SJSA1 (cell line): ENCODE data around the gene GMPS. TPM values are rescaled to one million over a fixed set of nuclear protein-coding genes. Genes with fewer than 3 reads are reported as not detected.

Experiments
- DNase-seq, 2 experiments: peaks; one replicate each; pipeline ENCODE4 v3.0.0-alpha.2; 2015 to 2020; ENCODE audit warnings: low spot score in 2 of 2, low read depth in 1 of 2
- H3K27ac ChIP-seq: fragments of 250-450 bp; sonication (Bioruptor Pico); 2 replicates; pipeline ENCODE4 v1.5.1; 2020; ENCODE audit warnings: mild to moderate bottlenecking, moderate library complexity
- H3K27me3 ChIP-seq: fragments of 250-450 bp; sonication (Bioruptor Pico); replicated peaks from 2 replicates; pipeline ENCODE4 v1.5.1; 2020; ENCODE audit warnings: mild to moderate bottlenecking, moderate library complexity
- H3K36me3 ChIP-seq: fragments of 250-450 bp; sonication (Bioruptor Pico); 2 replicates; pipeline ENCODE4 v1.5.1; 2020; ENCODE audit warnings: mild to moderate bottlenecking
- H3K4me1 ChIP-seq: fragments of 250-450 bp; sonication (Bioruptor Pico); replicated peaks from 2 replicates; pipeline ENCODE4 v1.6.1; 2021; ENCODE audit warnings: mild to moderate bottlenecking
- H3K4me3 ChIP-seq: fragments of 250-450 bp; sonication (Bioruptor Pico); 2 replicates; pipeline ENCODE4 v1.5.1; 2020; ENCODE audit warnings: mild to moderate bottlenecking
- H3K9me3 ChIP-seq: fragments of 250-450 bp; sonication (Bioruptor Pico); replicated peaks from 2 replicates; pipeline ENCODE4 v1.5.1; 2020; ENCODE audit warnings: mild to moderate bottlenecking
- total RNA-seq: library from RNA; depleted of rRNA; stranded (reverse); fragments of >200 nt; shearing (Covaris generic); gene quantifications from 2 replicates; pipeline ENCODE4 v1.2.3, GENCODE V29; 2014

The GMPS gene
- total RNA-seq, 1 experiment from 2014 or later: 79.4 TPM

DNA sequence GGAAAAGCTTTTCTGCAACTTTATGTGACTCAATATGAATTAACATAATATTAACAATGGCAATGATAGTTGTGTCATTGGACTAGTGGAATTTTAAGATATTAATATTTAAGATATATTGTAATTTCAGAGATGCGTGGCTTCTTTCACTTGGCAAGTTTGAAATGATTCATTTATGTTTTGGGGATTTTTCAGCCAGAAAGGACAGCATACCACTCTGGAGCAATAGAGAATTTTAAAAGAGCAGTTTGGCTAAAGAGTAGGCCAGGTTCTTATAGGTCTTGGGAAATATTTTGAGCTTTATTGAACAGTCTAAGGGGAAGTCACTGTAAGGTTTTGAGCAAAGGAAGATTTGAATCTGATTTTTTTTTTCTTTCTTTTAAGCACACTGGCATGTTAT, 16.5 kb downstream of the GMPS start:
- DNase-seq: no peak
- no peak overlapping the region for H3K4me3 ChIP-seq
- H3K27me3 ChIP-seq: no peaks in the 10 kb centered on the region
- H3K4me1 ChIP-seq: no peaks in the 10 kb centered on the region
- no peaks in the 10 kb centered on the region for H3K36me3 ChIP-seq
- no peaks in the 10 kb centered on the region for H3K9me3 ChIP-seq
- H3K27ac ChIP-seq: no peak overlapping the region

DNA sequence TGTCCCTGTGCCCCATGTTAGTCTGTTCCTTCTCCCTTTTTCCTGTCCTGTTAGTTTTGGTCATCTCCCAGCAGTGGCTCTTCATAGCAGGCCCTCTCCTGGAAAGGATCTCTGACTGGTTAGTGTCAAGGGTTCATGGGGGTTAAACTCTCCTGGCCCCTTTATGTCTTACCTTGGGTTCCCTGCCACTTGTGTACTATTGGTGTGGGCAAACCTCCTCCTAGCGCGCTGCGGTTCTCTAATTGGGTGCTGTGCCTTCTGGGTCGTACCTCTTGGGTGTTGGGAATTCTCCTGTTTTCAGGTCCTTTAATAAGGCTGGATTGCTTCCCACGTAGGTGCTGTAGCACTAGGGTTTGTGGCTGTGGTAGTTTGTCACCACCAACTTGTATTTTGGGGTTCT, 18.8 kb downstream of the GMPS start:
- peaks cover 13% of the 10 kb centered on the region; the same call in 1 of the 2 replicates for H3K36me3 ChIP-seq
- H3K4me1 ChIP-seq: no peaks in the 10 kb centered on the region
- no peak overlapping the region for H3K4me3 ChIP-seq
- H3K27ac ChIP-seq: no peak overlapping the region
- no peak for DNase-seq
- no peaks in the 10 kb centered on the region for H3K27me3 ChIP-seq
- no peaks in the 10 kb centered on the region for H3K9me3 ChIP-seq

DNA sequence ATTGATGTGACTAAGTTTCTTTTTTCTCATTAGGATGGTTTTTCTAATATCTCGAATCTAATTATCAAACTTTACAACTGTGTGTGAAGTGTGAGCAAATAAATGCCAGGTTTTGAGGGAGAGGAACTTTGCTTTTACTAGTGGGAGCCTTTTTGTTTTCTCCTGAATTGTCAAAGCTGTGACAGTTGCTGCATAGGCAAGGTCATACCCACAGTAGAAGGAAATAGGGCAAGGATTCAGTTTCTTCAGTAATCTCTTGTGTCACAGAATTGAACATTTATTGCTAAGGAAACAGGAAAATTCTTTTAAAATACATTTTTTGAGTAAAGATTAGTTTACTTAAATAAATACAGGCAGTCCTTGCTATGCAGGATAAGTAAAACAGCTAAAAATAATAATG, 19.5 kb downstream of the GMPS start:
- Histone ChIP-seq H3K4me3 (no peak overlapping the region), H3K4me1 (no peaks in the 10 kb centered on the region), H3K36me3 (peaks cover 18% of the 10 kb centered on the region; the same call in 1 of the 2 replicates), H3K9me3 (no peaks in the 10 kb centered on the region), H3K27ac (no peak overlapping the region), H3K27me3 (no peaks in the 10 kb centered on the region)
- no peak for DNase-seq

DNA sequence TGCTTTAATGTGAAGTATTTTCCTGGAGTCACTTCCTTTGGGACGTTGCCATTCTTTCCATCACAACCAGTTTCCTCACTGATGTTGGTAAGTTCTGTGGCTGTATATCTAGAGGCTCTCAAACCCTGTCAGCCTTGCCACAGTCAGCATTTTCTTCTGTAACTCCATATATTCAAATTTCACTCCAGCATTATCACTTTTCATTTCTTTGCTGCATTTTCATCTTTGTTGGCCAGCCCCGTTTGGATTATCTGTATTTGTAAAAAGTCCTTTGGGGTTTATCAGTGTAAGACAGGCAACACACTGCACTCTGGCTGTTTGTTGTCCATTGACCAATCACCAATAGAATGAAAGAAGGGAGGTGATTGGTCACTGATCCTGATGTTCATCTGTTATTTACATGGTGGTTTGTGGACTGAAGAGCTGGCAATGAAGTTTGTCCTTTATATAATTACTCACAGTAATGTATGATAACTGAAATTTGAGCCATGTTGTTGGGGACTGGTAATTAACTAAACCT, 20.3 kb downstream of the GMPS start:
- Histone ChIP-seq H3K4me3 (no peak overlapping the region), H3K4me1 (no peaks in the 10 kb centered on the region), H3K27me3 (no peaks in the 10 kb centered on the region), H3K9me3 (no peaks in the 10 kb centered on the region), H3K36me3 (peaks cover 25% of the 10 kb centered on the region; the same call in 1 of the 2 replicates), H3K27ac (no peak overlapping the region)
- no peak for DNase-seq

DNA sequence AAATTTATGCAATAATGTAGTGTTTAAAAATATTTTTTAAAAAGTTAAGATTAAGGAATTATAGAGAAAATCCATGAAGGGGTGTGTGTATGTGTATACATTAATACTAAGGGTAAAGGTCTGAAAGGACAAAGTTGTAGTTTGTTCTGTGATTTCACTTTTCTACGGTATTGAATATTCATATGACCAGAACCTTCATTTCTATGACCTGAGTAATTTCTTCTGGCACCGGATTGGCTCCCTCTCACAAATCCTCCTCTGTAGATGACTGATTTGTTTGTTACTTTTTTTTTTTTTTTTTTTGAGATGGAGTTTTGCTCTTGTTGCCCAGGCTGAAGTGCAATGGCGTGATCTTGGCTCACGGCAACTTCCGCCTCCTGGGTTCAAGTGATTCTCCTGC, 20.9 kb downstream of the GMPS start:
- Histone ChIP-seq H3K36me3 (peaks cover 25% of the 10 kb centered on the region; the same call in 1 of the 2 replicates), H3K27me3 (no peaks in the 10 kb centered on the region), H3K27ac (no peak overlapping the region), H3K4me3 (no peak overlapping the region), H3K4me1 (no peaks in the 10 kb centered on the region), H3K9me3 (no peaks in the 10 kb centered on the region)
- DNase-seq: no peak

DNA sequence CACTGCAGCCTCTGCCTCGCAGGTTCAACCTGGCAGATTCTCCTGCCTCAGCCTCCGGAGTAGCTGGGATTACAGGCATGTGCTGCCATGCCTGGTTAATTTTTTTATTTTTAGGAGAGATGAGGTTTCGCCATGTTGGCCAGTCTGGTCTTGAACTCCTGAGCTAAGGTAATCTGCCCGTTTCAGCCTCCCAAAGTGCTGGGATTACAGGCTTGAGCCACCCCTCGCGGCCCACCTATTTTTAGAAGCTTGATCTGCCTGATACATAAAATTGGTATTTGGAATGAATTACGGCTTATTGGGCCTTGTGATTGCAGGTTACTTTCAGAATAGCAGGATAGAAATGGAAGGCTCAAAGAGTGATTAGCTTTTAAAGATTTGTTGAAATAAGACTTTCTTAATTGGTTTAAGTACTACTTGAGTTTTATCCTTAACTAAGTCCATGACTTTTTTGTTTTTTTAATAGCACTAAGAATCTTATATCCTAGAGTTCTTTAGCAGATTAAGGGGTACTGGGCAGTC, 25.0 kb downstream of the GMPS start:
- Histone ChIP-seq H3K36me3 (peaks cover 49% of the 10 kb centered on the region), H3K9me3 (no peaks in the 10 kb centered on the region), H3K27me3 (no peaks in the 10 kb centered on the region), H3K27ac (no peak overlapping the region), H3K4me1 (no peaks in the 10 kb centered on the region), H3K4me3 (no peak overlapping the region)
- DNase-seq: no peak

DNA sequence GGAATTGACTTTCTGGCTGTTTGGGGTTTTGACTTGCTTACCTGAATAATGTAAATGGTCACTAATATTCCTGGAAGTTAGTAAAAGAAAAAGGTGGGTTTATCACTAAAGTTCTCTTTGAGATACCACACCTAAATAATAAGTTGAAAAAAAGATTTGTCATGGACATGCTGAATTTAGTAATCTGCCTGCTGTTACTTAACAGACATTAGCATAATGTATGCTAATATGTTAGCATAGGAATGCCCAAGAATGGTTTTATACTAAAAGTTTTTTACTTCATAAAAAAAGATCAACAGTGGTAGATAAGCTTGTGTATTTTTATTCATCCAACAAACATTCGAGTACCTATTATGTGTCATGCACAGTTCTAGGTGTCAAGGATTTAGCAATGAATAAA, 36.5 kb downstream of the GMPS start:
- no peak overlapping the region for H3K27ac ChIP-seq
- H3K9me3 ChIP-seq: no peaks in the 10 kb centered on the region
- no peak for DNase-seq
- no peaks in the 10 kb centered on the region for H3K27me3 ChIP-seq
- peaks cover 86% of the 10 kb centered on the region for H3K36me3 ChIP-seq
- no peaks in the 10 kb centered on the region; the same call in 1 of the 2 replicates for H3K4me1 ChIP-seq
- no peak overlapping the region for H3K4me3 ChIP-seq

DNA sequence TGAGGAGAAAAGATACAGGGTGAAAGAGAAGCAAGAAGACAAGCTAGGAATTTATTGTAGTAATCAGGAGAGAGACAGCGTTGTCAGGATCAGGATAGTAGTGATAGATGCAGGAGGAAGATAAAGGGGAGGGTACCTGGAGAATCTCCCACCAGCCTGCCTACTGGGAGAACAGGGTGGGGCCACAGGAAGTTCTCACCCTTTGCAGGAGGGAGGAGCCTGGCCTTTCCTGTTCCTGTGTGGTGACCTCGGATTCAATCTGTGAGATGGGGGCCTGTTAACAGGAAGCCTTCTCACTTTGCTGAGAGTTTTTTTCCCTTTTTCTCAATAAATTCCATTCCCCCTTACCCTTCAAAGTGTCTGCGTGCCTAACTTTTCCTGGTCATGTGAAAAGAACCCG, 37.6 kb downstream of the GMPS start:
- Histone ChIP-seq H3K27ac (no peak overlapping the region), H3K4me1 (no peaks in the 10 kb centered on the region; the same call in 1 of the 2 replicates), H3K27me3 (no peaks in the 10 kb centered on the region), H3K9me3 (no peaks in the 10 kb centered on the region), H3K36me3 (peaks cover 86% of the 10 kb centered on the region), H3K4me3 (no peak overlapping the region)
- DNase-seq: no peak

DNA sequence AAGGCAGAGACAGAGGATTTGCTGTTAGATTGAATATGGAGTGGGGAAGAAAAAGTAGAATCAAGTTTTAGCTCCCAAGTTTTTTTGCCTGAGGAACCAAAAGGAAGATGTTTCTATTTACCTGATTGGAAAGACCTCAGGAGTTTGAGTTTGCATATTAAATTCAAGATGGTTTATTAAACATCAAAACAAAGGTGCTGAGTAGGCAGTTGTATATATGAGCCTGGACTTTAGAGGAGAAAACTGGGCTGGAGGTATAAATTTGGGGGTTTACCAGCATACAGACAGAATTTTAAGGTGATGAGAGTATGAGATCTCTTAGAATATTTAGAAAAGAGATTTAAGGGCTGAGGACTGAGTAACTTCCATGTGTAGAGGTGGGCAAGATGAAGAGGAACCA, 38.2 kb downstream of the GMPS start:
- no peak for DNase-seq
- H3K27ac ChIP-seq: no peak overlapping the region
- H3K27me3 ChIP-seq: no peaks in the 10 kb centered on the region
- no peaks in the 10 kb centered on the region for H3K9me3 ChIP-seq
- H3K4me1 ChIP-seq: no peaks in the 10 kb centered on the region; the same call in 1 of the 2 replicates
- H3K4me3 ChIP-seq: no peak overlapping the region
- H3K36me3 ChIP-seq: peaks cover 84% of the 10 kb centered on the region

DNA sequence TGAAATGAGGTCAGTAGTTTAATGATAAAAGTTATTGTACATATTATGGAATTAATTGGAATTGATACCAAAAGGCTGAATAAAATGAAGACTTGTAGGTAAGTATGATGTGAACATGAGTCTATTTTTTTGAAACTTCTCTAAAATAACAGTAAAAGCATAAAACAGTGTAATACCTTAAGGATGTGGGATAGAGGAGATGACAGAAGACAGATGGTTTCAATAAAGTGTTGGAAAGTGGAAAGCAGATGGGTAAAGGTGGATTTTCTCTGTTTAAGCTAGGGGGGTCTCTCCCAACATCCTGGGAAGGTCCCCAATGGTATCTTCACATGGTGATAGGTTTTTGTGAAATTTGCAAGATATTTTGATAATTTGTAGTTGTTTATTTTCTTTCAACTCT, 41.6 kb downstream of the GMPS start:
- no peaks in the 10 kb centered on the region for H3K4me1 ChIP-seq
- no peak overlapping the region for H3K4me3 ChIP-seq
- H3K27me3 ChIP-seq: no peaks in the 10 kb centered on the region
- H3K36me3 ChIP-seq: peaks cover 80% of the 10 kb centered on the region
- no peak for DNase-seq
- no peaks in the 10 kb centered on the region for H3K9me3 ChIP-seq
- H3K27ac ChIP-seq: no peak overlapping the region

DNA sequence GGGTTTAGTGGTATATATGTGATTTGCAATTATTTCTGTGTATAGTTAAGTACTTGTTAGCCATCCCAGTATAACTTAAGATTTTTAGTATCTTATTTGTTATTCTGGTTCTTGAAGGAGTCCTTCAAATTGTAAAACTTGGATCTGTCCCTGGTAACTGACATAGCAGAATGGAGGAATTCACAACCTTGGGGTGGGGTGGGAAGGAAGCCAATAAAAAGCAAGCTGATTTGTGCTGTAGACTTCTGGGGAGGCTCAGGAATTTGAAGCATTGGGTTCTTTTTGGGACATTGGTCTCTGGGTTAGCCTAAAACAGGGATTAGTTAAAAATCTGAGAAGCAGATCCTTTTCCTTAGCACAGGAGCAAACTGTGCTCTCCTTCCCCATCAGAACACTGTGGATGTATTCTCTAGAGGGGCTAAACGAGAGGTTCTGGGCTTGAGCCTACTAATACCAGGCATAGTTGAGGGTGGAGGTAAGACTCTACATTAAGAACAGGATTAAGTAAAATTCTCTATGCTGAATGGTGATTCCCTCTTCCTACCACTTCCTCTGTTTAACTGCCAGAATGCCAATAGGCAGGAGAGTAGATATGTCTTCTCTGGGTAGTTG, 42.2 kb downstream of the GMPS start:
- Histone ChIP-seq H3K27me3 (no peaks in the 10 kb centered on the region), H3K9me3 (no peaks in the 10 kb centered on the region), H3K27ac (no peak overlapping the region), H3K4me3 (no peak overlapping the region), H3K36me3 (peaks cover 80% of the 10 kb centered on the region), H3K4me1 (no peaks in the 10 kb centered on the region)
- DNase-seq: no peak

DNA sequence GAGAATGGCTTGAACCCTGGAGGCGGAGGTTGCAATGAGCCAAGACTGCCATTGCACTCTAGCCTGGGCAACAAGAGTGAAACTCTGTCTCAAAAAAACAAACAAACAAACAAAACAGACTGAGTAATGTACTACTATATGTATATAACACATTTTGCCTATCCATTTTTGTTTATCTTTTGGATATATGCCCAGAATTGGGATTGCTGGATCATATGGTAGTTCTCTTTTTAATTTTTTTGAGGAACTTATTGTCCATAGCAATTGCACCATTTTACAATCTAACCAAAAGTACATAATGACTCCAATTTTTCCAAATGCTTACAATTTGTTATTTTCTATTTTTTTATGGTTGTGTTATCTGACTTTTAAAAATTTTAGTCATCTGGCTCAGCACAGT, 47.3 kb downstream of the GMPS start:
- H3K4me1 ChIP-seq: no peaks in the 10 kb centered on the region
- H3K9me3 ChIP-seq: no peaks in the 10 kb centered on the region
- no peak for DNase-seq
- peaks cover 63% of the 10 kb centered on the region for H3K36me3 ChIP-seq
- H3K27me3 ChIP-seq: no peaks in the 10 kb centered on the region
- H3K27ac ChIP-seq: no peak overlapping the region
- H3K4me3 ChIP-seq: no peak overlapping the region

DNA sequence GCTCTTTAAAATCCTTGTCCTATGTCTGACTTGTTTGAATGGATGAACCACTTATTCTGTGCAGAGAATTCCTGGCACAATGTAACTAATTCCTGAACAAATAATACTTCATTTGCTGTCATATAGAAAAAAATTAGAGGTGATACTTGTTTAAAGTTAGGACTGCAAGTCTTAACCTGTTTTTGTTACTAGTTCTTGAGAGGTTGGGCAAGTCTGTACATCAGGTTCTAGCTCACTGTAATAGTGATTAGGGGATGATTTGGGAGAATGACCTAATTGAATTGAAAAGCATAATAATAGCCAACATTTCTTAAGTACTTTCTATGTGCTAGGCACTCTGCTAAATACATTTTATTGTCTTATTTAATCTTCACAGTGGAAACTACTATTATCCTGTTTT, 49.3 kb downstream of the GMPS start:
- Histone ChIP-seq H3K27me3 (no peaks in the 10 kb centered on the region), H3K9me3 (no peaks in the 10 kb centered on the region), H3K4me3 (no peak overlapping the region), H3K4me1 (no peaks in the 10 kb centered on the region), H3K36me3 (peaks cover 72% of the 10 kb centered on the region), H3K27ac (no peak overlapping the region)
- DNase-seq: no peak

DNA sequence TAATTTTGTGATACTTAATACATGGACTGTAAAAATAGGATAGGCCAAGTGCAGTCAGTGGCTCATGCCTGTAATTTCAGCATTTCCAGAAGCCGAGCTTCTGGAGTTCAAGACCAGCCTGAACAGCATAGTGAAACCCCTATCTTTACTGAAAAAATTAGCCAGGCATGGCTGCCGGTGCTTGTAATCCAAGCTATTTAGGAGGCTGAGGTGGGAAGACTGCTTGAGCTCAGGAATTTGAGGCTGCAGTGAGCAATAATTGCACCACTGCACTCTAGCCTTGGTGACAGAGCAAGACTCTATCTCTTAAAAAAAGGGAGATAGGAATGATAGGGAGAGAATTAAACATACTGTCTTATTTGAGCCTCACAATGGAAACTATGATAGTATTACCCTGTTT, 51.0 kb downstream of the GMPS start:
- Histone ChIP-seq H3K27me3 (no peaks in the 10 kb centered on the region), H3K27ac (no peak overlapping the region), H3K4me3 (no peak overlapping the region), H3K36me3 (peaks cover 68% of the 10 kb centered on the region), H3K9me3 (no peaks in the 10 kb centered on the region), H3K4me1 (no peaks in the 10 kb centered on the region)
- no peak for DNase-seq

DNA sequence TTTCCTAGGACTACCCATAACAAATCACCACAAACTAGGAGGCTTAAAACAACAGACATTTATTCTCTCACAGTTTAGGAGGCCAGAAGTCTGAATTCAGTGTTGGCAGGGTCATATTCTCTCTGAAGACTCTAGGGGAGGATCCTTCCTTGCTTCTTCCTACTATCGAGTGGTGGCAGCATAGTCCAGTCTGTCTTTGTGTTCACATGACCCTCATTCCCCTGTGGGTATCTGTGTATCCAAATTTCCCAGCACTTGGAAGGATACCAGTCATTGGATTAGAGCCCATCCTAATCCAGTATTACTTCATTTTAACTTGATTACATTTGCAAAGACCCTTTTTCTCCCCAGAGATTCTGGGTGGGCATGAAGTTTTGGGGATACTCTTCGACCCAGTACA, 63.8 kb downstream of the GMPS start:
- H3K36me3 ChIP-seq: peaks cover 55% of the 10 kb centered on the region
- DNase-seq: no peak
- H3K4me1 ChIP-seq: no peaks in the 10 kb centered on the region
- no peaks in the 10 kb centered on the region for H3K9me3 ChIP-seq
- H3K4me3 ChIP-seq: no peak overlapping the region
- H3K27me3 ChIP-seq: no peaks in the 10 kb centered on the region
- no peak overlapping the region for H3K27ac ChIP-seq
